Measurements from ENCODE around the gene COPS6. TPM values are rescaled to one million over a fixed set of nuclear protein-coding genes. Genes with fewer than 3 reads are reported as not detected.

The COPS6 gene
- total and polyA plus RNA-seq, 5 donors = 112 to 131 (median 119) TPM

Small RNA genes within 50 kb of the gene (microRNA-seq; reads per million reads assigned to microRNA genes)
- gene MIR106B (850 to 1,790 reads per million in 2 donors), gene MIR25 (141 to 368 reads per million in 2 donors), gene MIR93 (1,404 to 2,236 reads per million in 2 donors)

Other genes with a start within 250 kb of the COPS6 start
- gene OR2AE1, start 211.9 kb upstream of the COPS6 start, total RNA-seq = under 1 TPM in 1 of 4 donors, not detected in 3; 0.43 TPM
- gene OR2AE1, start 211.9 kb upstream of the COPS6 start, polyA plus RNA-seq = 0.11 TPM
- gene TRIM4, start 169.4 kb upstream of the COPS6 start, total RNA-seq = 10 to 100 TPM in 2 of 4 donors, 1 to 10 TPM in 2; 8.8 to 11.2 (median 10.0) TPM
- 7.6 TPM for gene TRIM4, start 169.4 kb upstream of the COPS6 start, polyA plus RNA-seq
- under 1 TPM in 2 of 4 donors, not detected in 2; 0.20 to 0.53 TPM for gene GJC3, start 159.3 kb upstream of the COPS6 start, total RNA-seq
- 0.43 TPM for gene GJC3, start 159.3 kb upstream of the COPS6 start, polyA plus RNA-seq
- gene AZGP1, start 112.9 kb upstream of the COPS6 start, total RNA-seq = 10 to 100 TPM; 10.7 to 28.8 (median 16.1) TPM
- 17.0 TPM for gene AZGP1, start 112.9 kb upstream of the COPS6 start, polyA plus RNA-seq
- 10 to 100 TPM; 39.7 to 52.7 (median 50.4) TPM for gene ZKSCAN1, start 73.4 kb upstream of the COPS6 start, total RNA-seq
- 9.8 TPM for gene ZKSCAN1, start 73.4 kb upstream of the COPS6 start, polyA plus RNA-seq
- 1 to 10 TPM; 7.1 to 8.6 (median 7.7) TPM for gene ZSCAN21, start 39.2 kb upstream of the COPS6 start, total RNA-seq
- gene ZSCAN21, start 39.2 kb upstream of the COPS6 start, polyA plus RNA-seq = 6.2 TPM
- 10 to 100 TPM; 17.8 to 18.2 (median 18.0) TPM for gene ZNF3, start 7.2 kb upstream of the COPS6 start, total RNA-seq
- 12.1 TPM for gene ZNF3, start 7.2 kb upstream of the COPS6 start, polyA plus RNA-seq
- gene MCM7, start 12.4 kb downstream of the COPS6 start, total RNA-seq = 10 to 100 TPM; 14.2 to 26.9 (median 21.6) TPM
- gene MCM7, start 12.4 kb downstream of the COPS6 start, polyA plus RNA-seq = 16.7 TPM
- 10 to 100 TPM; 10.1 to 15.4 (median 14.0) TPM for gene AP4M1, start 12.7 kb downstream of the COPS6 start, total RNA-seq
- 10.7 TPM for gene AP4M1, start 12.7 kb downstream of the COPS6 start, polyA plus RNA-seq
- 10 to 100 TPM; 29.7 to 37.7 (median 32.9) TPM for gene TAF6, start 30.4 kb downstream of the COPS6 start, total RNA-seq
- gene TAF6, start 30.4 kb downstream of the COPS6 start, polyA plus RNA-seq = 33.9 TPM
- gene CNPY4, start 30.7 kb downstream of the COPS6 start, total RNA-seq = 10 to 100 TPM in 3 of 4 donors, 1 to 10 TPM in 1; 9.1 to 14.7 (median 12.1) TPM
- 13.9 TPM for gene CNPY4, start 30.7 kb downstream of the COPS6 start, polyA plus RNA-seq
- 1 to 10 TPM; 3.0 to 4.4 (median 3.5) TPM for gene MBLAC1, start 38.0 kb downstream of the COPS6 start, total RNA-seq
- gene MBLAC1, start 38.0 kb downstream of the COPS6 start, polyA plus RNA-seq = 4.6 TPM
- 100 to 1,000 TPM in 2 of 4 donors, 10 to 100 TPM in 2; 88.7 to 118 (median 108) TPM for gene LAMTOR4, start 59.9 kb downstream of the COPS6 start, total RNA-seq
- gene LAMTOR4, start 59.9 kb downstream of the COPS6 start, polyA plus RNA-seq = 193 TPM
- 10 to 100 TPM in 2 of 4 donors, 1 to 10 TPM in 2; 7.2 to 11.5 (median 9.7) TPM for gene TRAPPC14, start 69.8 kb downstream of the COPS6 start, total RNA-seq
- 7.7 TPM for gene TRAPPC14, start 69.8 kb downstream of the COPS6 start, polyA plus RNA-seq
- 1 to 10 TPM; 2.0 to 3.5 (median 2.3) TPM for gene GAL3ST4, start 79.6 kb downstream of the COPS6 start, total RNA-seq
- 1.7 TPM for gene GAL3ST4, start 79.6 kb downstream of the COPS6 start, polyA plus RNA-seq
- gene GPC2, start 88.4 kb downstream of the COPS6 start, total RNA-seq = under 1 TPM; 0.09 to 0.78 (median 0.29) TPM
- 0.38 TPM for gene GPC2, start 88.4 kb downstream of the COPS6 start, polyA plus RNA-seq
- 1 to 10 TPM in 1 of 4 donors, under 1 TPM in 2, not detected in 1; 0.64 to 1.1 (median 0.91) TPM for gene STAG3, start 88.9 kb downstream of the COPS6 start, total RNA-seq
- gene STAG3, start 88.9 kb downstream of the COPS6 start, polyA plus RNA-seq = 0.41 TPM
- not detected for gene PVRIG, start 131.0 kb downstream of the COPS6 start, total RNA-seq
- gene PVRIG, start 131.0 kb downstream of the COPS6 start, polyA plus RNA-seq = 0.07 TPM
- not detected for gene SPDYE3, start 218.7 kb downstream of the COPS6 start, total RNA-seq
- gene SPDYE3, start 218.7 kb downstream of the COPS6 start, polyA plus RNA-seq = 0.20 TPM